ENCODE measurements around the gene TXK.
A peak's percentile ranks its signal among the peaks of the same experiment; 100 is the strongest.

TXK gene

DNA sequence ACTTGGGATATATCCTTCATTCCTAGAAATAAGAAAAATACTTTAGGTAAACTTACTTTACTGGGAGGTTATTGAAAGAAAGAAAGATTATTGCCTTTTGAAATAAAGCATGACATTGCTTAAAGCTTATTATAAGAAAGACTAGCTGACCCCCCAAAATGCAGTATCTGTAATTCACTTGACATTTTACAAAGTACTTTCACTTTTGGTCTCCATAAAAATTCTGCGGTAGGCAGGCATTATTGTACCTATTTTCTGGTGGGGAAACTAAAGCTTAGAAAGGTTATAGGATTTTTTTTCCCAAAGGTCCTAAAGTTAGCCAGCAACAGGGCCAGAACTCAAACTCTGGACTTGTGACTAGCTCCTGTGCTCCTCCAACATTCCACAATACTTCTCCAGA is 29.7 kb upstream of the TXK start:
- Histone ChIP-seq H2AFZ (ENCODE audit: low read length, unreplicated experiment) (no peak overlapping the region), H3K27ac (ENCODE audit: low read depth, low read length) (no peak overlapping the region), H3K36me3 (ENCODE audit: insufficient read depth, low read length) (no peaks in the 10 kb centered on the region), H3K27me3 (ENCODE audit: insufficient read depth, low read length) (no peaks in the 10 kb centered on the region), H3K4me3 (ENCODE audit: low read depth, low read length) (no peak overlapping the region), H3K79me2 (ENCODE audit: control insufficient read depth, insufficient read depth, low read length, unreplicated experiment) (no peaks in the 10 kb centered on the region), H3K4me1 (ENCODE audit: control insufficient read depth, insufficient read depth, low read length, unreplicated experiment) (peaks cover 16% of the 10 kb centered on the region)

DNA sequence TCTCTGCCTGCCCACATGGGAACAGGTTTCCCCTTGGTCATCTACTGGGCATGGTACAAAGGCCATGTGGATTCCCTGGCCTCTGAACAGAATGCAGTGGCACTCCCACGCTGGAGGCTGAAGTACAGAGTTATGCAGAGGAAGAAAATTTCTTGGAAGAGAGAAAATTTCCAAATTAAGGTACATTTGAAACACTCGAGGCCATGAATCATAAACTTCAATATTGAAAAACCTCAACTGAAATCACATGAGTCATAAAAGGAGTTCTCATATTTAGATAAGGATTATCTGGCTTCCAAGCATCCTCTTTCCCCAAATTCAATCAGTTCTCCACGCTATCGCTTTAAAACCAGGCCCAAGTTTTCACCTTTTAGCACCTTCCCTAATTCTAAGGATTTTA is 28.1 kb upstream of the TXK start:
- H3K4me1 ChIP-seq (ENCODE audit: control insufficient read depth, insufficient read depth, low read length, unreplicated experiment) = peaks cover 16% of the 10 kb centered on the region
- no peaks in the 10 kb centered on the region for H3K36me3 ChIP-seq (ENCODE audit: insufficient read depth, low read length)
- H3K79me2 ChIP-seq (ENCODE audit: control insufficient read depth, insufficient read depth, low read length, unreplicated experiment) = no peaks in the 10 kb centered on the region
- no peaks in the 10 kb centered on the region for H3K27me3 ChIP-seq (ENCODE audit: insufficient read depth, low read length)
- peak overlapping the region; percentile 73 for H3K27ac ChIP-seq (ENCODE audit: low read depth, low read length)
- H2AFZ ChIP-seq (ENCODE audit: low read length, unreplicated experiment) = peak overlapping the region; percentile 91
- H3K4me3 ChIP-seq (ENCODE audit: low read depth, low read length) = no peak overlapping the region

DNA sequence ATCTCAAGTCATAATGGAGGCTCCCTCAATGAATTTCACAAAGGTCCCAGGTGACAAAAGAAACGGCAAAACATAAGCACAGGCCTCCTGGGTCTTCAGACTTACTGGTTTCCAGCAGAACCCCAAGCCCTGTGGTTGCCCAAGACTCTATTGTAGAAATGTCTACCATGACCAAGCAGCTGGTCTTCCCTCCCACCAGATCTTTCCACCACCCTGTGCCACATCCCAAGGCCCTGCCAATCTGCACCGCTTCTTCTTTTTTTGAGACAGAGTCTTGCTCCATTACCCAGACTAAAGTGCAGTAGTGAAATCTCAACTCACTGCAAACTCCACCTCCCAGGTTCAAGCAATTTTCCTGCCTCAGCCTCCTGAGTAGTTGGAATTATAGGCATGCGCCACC is 23.2 kb upstream of the TXK start:
- no peak overlapping the region for H3K27ac ChIP-seq (ENCODE audit: low read depth, low read length)
- no peak overlapping the region for H2AFZ ChIP-seq (ENCODE audit: low read length, unreplicated experiment)
- H3K27me3 ChIP-seq (ENCODE audit: insufficient read depth, low read length) = no peaks in the 10 kb centered on the region
- H3K4me3 ChIP-seq (ENCODE audit: low read depth, low read length) = no peak overlapping the region
- peaks cover 10% of the 10 kb centered on the region for H3K4me1 ChIP-seq (ENCODE audit: control insufficient read depth, insufficient read depth, low read length, unreplicated experiment)
- peaks cover 20% of the 10 kb centered on the region for H3K36me3 ChIP-seq (ENCODE audit: insufficient read depth, low read length)
- no peaks in the 10 kb centered on the region for H3K79me2 ChIP-seq (ENCODE audit: control insufficient read depth, insufficient read depth, low read length, unreplicated experiment)

DNA sequence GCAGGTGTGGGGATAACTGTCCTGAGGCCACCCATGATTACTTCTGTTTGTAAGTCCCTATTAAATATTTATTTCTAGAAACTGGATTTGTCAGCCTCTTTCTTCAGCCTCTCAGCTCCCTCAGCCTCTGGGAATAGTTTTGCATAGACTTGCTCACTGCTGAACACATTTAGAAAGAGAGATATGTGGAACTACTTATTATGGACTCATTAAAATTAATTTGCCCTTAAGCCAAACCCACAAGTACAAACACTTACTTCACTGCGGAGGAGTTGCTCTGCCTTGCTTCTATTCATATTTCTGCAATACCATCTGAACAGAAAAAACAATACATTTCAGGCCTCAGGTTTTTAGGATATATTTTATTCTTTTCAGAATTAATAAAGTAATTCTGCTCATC is 22.4 kb upstream of the TXK start:
- Histone ChIP-seq H3K36me3 (ENCODE audit: insufficient read depth, low read length) (peaks cover 20% of the 10 kb centered on the region), H3K4me1 (ENCODE audit: control insufficient read depth, insufficient read depth, low read length, unreplicated experiment) (peaks cover 3% of the 10 kb centered on the region), H3K79me2 (ENCODE audit: control insufficient read depth, insufficient read depth, low read length, unreplicated experiment) (no peaks in the 10 kb centered on the region), H3K27me3 (ENCODE audit: insufficient read depth, low read length) (no peaks in the 10 kb centered on the region), H3K4me3 (ENCODE audit: low read depth, low read length) (no peak overlapping the region), H2AFZ (ENCODE audit: low read length, unreplicated experiment) (no peak overlapping the region), H3K27ac (ENCODE audit: low read depth, low read length) (no peak overlapping the region)

DNA sequence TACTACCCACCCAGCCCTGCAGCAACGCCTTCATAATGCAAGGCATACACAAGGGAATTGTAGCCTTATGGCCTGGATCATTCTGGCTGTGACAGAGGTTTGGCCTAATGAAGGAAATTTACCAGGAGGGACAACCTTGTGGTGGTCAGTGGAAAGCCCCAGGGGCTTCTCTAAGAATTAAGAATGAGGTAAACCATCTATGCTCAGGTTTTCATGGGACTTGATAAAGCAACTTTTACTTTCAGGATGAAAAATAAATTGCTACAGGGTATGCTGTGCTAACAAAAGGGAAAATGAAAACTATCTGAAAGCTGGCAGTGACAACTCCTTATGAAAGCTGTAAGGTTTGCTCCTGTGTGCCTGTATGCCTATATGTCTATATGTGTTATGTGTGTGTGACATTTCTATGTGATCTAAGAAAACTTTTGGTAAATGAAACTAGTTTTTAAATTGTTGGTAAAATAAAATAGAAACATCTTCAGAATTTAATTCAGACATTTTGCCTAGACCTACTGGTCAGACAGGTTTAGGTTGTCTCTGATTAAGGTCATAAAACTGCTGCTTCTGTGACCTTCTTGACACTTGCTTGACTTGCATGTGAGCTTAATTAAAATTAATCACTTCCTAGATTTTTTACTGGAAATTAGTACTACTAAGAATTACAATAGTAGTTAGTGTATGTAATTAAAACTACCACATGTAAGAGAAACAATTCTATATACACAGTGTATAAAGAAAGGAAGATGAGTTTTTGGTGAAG is 19.9 kb upstream of the TXK start:
- Histone ChIP-seq H3K4me1 (ENCODE audit: control insufficient read depth, insufficient read depth, low read length, unreplicated experiment) (no peaks in the 10 kb centered on the region), H3K79me2 (ENCODE audit: control insufficient read depth, insufficient read depth, low read length, unreplicated experiment) (no peaks in the 10 kb centered on the region), H3K36me3 (ENCODE audit: insufficient read depth, low read length) (peaks cover 20% of the 10 kb centered on the region)

DNA sequence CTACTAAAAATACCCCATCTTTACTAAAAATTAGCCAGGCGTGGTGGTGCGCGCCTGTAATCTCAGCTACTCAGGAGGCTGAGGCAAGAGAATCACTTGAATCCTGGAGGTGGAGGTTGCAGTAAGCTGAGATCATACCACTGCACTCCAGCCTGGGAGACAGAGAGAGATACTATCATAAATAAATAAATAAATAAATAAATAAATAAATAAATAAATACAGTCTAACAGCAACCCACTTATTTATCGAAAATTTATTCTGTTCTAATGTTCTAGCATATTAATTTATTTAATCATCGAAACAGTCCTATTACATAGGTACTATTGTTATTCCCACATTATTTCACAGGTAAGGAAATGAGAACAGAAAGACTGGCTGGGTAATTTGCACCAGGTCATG is 18.2 kb upstream of the TXK start:
- peaks cover 20% of the 10 kb centered on the region for H3K36me3 ChIP-seq (ENCODE audit: insufficient read depth, low read length)
- H3K4me3 ChIP-seq (ENCODE audit: low read depth, low read length) = no peak overlapping the region
- no peaks in the 10 kb centered on the region for H3K79me2 ChIP-seq (ENCODE audit: control insufficient read depth, insufficient read depth, low read length, unreplicated experiment)

More for the DNA sequence above, 19.9 kb upstream of the TXK start:
- Histone ChIP-seq H3K27ac (ENCODE audit: low read depth, low read length) (no peak overlapping the region), H3K4me3 (ENCODE audit: low read depth, low read length) (no peak overlapping the region), H3K27me3 (ENCODE audit: insufficient read depth, low read length) (no peaks in the 10 kb centered on the region), H2AFZ (ENCODE audit: low read length, unreplicated experiment) (no peak overlapping the region)

DNA sequence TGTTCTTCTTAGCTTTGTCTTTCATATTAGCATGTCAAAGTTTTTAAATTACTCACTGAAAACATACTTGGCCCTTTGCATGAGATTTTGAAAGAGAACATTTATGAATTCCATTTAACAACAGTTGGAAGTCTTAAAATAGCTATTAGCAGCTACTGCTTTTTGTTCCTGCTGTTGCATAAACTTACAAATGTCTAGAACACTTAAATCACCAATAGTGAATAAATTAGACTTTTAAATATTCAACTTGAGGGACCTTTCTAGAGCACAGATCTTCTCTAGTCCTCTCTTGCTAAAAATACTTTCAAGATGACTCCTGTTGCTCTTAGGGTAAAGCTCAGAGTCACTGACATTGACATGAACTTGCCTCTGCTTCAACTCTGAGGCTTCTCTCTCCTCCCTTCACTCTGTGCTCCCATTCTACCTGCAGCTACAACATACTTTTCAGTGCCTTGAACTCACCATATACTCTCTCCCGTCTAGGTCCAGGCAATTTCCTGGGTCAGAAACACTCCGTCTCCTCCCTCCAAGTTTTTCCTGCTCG is 15.8 kb upstream of the TXK start:
- no peak overlapping the region for H3K4me3 ChIP-seq (ENCODE audit: low read depth, low read length)
- no peaks in the 10 kb centered on the region for H3K27me3 ChIP-seq (ENCODE audit: insufficient read depth, low read length)
- H3K27ac ChIP-seq (ENCODE audit: low read depth, low read length) = no peak overlapping the region
- no peak overlapping the region for H2AFZ ChIP-seq (ENCODE audit: low read length, unreplicated experiment)
- no peaks in the 10 kb centered on the region for H3K4me1 ChIP-seq (ENCODE audit: control insufficient read depth, insufficient read depth, low read length, unreplicated experiment)
- peaks cover 7% of the 10 kb centered on the region for H3K36me3 ChIP-seq (ENCODE audit: insufficient read depth, low read length)
- H3K79me2 ChIP-seq (ENCODE audit: control insufficient read depth, insufficient read depth, low read length, unreplicated experiment) = no peaks in the 10 kb centered on the region

More for the DNA sequence above, 18.2 kb upstream of the TXK start:
- Histone ChIP-seq H3K27me3 (ENCODE audit: insufficient read depth, low read length) (no peaks in the 10 kb centered on the region), H3K4me1 (ENCODE audit: control insufficient read depth, insufficient read depth, low read length, unreplicated experiment) (no peaks in the 10 kb centered on the region), H3K27ac (ENCODE audit: low read depth, low read length) (no peak overlapping the region), H2AFZ (ENCODE audit: low read length, unreplicated experiment) (no peak overlapping the region)

DNA sequence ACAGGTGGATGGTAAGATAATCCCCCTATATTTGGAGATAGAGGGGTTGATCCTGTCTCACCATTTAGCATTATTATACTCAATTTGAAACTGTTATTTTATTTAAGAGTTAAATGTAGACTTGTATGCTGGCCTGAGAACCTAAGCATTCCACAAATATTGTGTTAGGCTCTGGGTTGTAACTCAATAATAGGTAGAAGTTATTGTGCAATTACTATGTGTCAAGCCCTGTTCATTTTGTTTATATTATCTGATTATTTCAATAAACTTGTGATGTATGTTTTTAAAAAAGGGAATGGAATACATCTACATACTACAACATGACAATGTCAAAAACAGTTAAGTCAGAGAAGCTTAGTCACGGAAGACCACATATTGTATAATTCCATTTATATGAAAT is 13.6 kb upstream of the TXK start:
- Histone ChIP-seq H3K79me2 (ENCODE audit: control insufficient read depth, insufficient read depth, low read length, unreplicated experiment) (no peaks in the 10 kb centered on the region), H3K4me3 (ENCODE audit: low read depth, low read length) (no peak overlapping the region), H3K27ac (ENCODE audit: low read depth, low read length) (no peak overlapping the region), H3K27me3 (ENCODE audit: insufficient read depth, low read length) (no peaks in the 10 kb centered on the region), H3K4me1 (ENCODE audit: control insufficient read depth, insufficient read depth, low read length, unreplicated experiment) (no peaks in the 10 kb centered on the region), H2AFZ (ENCODE audit: low read length, unreplicated experiment) (no peak overlapping the region), H3K36me3 (ENCODE audit: insufficient read depth, low read length) (no peaks in the 10 kb centered on the region)

DNA sequence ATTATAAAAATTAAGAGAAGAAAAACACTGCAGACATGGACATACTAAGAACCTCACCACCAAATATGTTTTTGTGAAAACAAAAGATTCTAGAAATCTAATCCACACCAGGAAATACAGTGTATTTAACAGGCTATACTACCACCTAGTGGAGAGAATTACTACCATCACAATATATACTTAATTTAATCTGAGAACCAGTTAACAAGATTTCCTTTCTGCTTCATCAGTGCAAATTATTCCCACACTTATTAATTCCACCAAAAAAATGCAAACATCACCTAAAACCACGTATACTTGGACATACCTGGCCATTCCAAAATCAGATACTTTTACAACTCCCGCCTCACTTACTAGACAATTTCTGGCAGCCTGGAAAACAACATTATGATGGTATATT is 7.0 kb upstream of the TXK start:
- no peaks in the 10 kb centered on the region for H3K36me3 ChIP-seq (ENCODE audit: insufficient read depth, low read length)
- no peaks in the 10 kb centered on the region for H3K79me2 ChIP-seq (ENCODE audit: control insufficient read depth, insufficient read depth, low read length, unreplicated experiment)
- no peaks in the 10 kb centered on the region for H3K27me3 ChIP-seq (ENCODE audit: insufficient read depth, low read length)
- no peak overlapping the region for H3K27ac ChIP-seq (ENCODE audit: low read depth, low read length)
- no peak overlapping the region for H3K4me3 ChIP-seq (ENCODE audit: low read depth, low read length)
- H2AFZ ChIP-seq (ENCODE audit: low read length, unreplicated experiment) = no peak overlapping the region
- H3K4me1 ChIP-seq (ENCODE audit: control insufficient read depth, insufficient read depth, low read length, unreplicated experiment) = peaks cover 11% of the 10 kb centered on the region

DNA sequence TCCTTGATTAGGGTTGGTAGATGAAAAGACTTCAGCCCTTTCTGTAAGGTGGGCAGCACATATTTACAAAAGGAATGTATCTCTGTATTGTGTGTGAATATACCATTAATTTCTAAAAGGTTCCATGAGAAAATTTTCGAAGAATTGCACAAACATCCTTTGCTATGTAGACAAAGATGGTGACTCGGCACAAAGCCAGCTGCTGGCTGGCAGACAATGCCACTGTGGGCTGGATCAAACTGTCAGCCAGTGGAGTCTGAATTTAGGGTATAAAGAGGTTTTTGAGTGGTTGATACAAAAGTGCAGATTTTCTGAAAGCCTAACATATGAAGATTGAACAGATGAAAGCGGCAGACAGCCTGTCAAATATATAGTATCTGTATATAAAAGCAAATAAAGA is 5.6 kb upstream of the TXK start:
- Histone ChIP-seq H3K36me3 (ENCODE audit: insufficient read depth, low read length) (no peaks in the 10 kb centered on the region), H3K27ac (ENCODE audit: low read depth, low read length) (no peak overlapping the region), H3K79me2 (ENCODE audit: control insufficient read depth, insufficient read depth, low read length, unreplicated experiment) (no peaks in the 10 kb centered on the region), H3K27me3 (ENCODE audit: insufficient read depth, low read length) (no peaks in the 10 kb centered on the region), H2AFZ (ENCODE audit: low read length, unreplicated experiment) (no peak overlapping the region), H3K4me3 (ENCODE audit: low read depth, low read length) (no peak overlapping the region), H3K4me1 (ENCODE audit: control insufficient read depth, insufficient read depth, low read length, unreplicated experiment) (peaks cover 11% of the 10 kb centered on the region)

DNA sequence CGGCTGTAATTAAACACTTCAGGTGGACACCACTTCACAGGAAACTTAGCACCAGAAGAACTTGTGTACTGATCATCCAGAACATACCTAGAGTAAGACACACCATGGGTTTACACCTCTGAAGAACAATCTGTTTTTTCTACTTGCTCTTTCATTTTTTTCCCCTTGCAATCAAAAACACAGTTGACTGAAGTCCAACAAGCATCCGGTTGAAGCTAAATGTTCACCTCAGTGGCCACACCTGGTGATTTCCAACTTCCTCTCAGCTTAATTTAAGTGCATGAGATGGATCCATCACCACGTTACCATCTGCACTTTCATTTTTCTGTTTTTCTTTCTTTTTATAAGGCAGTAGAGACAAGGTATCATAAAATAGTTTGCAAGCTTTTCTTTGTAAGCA is 4.9 kb upstream of the TXK start:
- no peak overlapping the region for H3K27ac ChIP-seq (ENCODE audit: low read depth, low read length)
- H3K4me1 ChIP-seq (ENCODE audit: control insufficient read depth, insufficient read depth, low read length, unreplicated experiment) = peaks cover 13% of the 10 kb centered on the region
- no peaks in the 10 kb centered on the region for H3K27me3 ChIP-seq (ENCODE audit: insufficient read depth, low read length)
- H3K79me2 ChIP-seq (ENCODE audit: control insufficient read depth, insufficient read depth, low read length, unreplicated experiment) = no peaks in the 10 kb centered on the region
- no peaks in the 10 kb centered on the region for H3K36me3 ChIP-seq (ENCODE audit: insufficient read depth, low read length)
- H3K4me3 ChIP-seq (ENCODE audit: low read depth, low read length) = no peak overlapping the region
- H2AFZ ChIP-seq (ENCODE audit: low read length, unreplicated experiment) = peak overlapping the region; percentile 12

All from ACC112 (cell line).